RWPE1 (cell line): ENCODE results near the gene MSN.

ENCODE experiments used
- CTCF ChIA-PET: fragments of 350-600 bp; sonication (Branson Sonifier 250); formaldehyde crosslinking; extraction: SDS; loops from one replicate; lab custom pipeline; 2021; lab: Yijun Ruan, JAX
- POLR2A ChIA-PET: fragments of 400-600 bp; formaldehyde crosslinking; extraction: SDS; loops from one replicate; lab custom pipeline; 2020; ENCODE audit warnings: antibody characterized with exemption; ENCODE audit not compliant: low non-redundant PET; lab: Yijun Ruan, JAX
- DNase-seq: peaks from one replicate; pipeline ENCODE4 v3.0.0; 2012; ENCODE audit warnings: low spot score
- H3K27ac ChIP-seq: fragments of 450-650 bp; 2 replicates; pipeline ENCODE4 v1.5.1; 2017
- TF ChIP-seq, protein P1 (sequence below): fragments of 450-650 bp; conservative IDR thresholded peaks from 2 replicates; pipeline ENCODE4 v1.5.1; 2017; ENCODE audit warnings: low read depth, mild to moderate bottlenecking

Gene MSN

DNA sequence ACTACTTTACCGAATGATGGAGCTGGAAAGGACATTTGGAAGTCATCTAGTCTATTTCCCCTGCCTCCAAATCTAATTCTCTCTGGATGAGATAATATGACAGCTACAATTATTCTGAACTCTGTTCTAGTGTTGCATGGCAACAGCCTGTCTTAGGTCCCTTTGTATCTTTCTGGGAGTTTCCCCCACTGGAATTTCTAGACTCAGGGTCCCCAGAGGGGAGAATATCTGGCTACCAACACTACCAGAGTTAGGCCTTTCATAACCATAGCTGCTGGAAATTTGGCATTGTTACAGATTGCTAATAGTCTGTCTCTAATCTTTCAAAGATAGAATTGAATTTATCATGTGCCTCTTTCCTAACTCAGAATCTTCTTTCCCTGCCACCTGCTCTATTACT lies 4.5 kb downstream of the MSN start:
- H3K27ac ChIP-seq: no peak overlapping the region
- TF ChIP-seq, protein P1, sequence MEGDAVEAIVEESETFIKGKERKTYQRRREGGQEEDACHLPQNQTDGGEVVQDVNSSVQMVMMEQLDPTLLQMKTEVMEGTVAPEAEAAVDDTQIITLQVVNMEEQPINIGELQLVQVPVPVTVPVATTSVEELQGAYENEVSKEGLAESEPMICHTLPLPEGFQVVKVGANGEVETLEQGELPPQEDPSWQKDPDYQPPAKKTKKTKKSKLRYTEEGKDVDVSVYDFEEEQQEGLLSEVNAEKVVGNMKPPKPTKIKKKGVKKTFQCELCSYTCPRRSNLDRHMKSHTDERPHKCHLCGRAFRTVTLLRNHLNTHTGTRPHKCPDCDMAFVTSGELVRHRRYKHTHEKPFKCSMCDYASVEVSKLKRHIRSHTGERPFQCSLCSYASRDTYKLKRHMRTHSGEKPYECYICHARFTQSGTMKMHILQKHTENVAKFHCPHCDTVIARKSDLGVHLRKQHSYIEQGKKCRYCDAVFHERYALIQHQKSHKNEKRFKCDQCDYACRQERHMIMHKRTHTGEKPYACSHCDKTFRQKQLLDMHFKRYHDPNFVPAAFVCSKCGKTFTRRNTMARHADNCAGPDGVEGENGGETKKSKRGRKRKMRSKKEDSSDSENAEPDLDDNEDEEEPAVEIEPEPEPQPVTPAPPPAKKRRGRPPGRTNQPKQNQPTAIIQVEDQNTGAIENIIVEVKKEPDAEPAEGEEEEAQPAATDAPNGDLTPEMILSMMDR: no peak
- DNase-seq: no peak
- ChIA-PET CTCF (no interaction called here), POLR2A (no interaction called here)

DNA sequence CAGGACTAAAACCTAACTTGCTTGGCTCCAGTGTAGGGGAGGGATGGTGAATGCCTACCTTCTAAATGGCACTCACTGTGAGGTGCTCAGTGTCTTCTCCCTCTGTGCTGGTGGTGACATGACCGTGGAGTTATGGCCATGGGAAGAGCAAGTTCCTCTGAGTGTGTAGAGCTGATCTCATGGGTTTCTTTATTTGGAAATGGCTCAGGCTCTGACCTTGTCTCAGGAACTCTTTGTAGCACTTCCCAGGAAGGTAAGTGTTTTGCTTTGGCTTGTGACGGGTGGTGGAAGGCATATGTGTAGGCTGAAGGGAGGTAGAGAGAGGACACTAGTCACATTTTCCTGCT lies 6.4 kb downstream of the MSN start:
- TF ChIP-seq, protein P1: no peak
- ChIA-PET POLR2A (no interaction called here), CTCF (no interaction called here)
- H3K27ac ChIP-seq: no peak overlapping the region; the same call in 1 of the 2 replicates
- DNase-seq: no peak

DNA sequence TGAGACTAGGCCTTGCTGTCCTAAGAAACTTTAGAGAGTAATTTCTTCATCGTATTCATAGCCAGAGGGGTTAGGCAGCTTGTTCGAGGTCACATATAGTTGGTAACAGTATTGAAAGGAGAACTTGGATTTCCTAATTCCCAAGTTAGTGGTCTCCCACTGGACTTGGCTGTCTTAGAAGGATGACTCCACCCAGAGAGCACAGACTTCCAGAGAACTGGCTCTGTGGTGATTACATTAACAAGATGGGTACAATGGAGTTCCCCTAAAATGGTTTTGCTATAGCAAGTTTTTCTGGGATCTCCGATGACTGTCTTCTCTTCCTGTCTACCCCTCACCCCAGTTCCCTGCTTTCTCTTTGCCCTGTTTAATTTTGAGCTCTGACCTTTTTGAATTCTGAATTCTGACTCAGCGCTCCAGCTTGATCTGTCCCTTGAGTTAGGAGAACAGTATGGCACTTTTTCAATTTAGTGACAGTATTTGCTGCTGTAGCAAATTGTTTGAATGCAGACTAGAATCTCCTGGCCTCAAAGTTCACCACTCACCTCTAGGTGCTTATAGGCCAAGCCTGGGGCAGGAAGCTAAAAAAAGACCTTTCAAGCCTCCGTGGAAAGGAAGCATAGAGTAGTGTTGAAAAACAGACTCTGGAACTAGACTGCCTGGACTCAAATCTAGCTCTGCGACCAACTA lies 6.9 kb downstream of the MSN start:
- CTCF ChIA-PET: no interaction called here
- POLR2A ChIA-PET: no interaction called here
- H3K27ac ChIP-seq: no peak overlapping the region
- no peak for DNase-seq
- TF ChIP-seq, protein P1: no peak

DNA sequence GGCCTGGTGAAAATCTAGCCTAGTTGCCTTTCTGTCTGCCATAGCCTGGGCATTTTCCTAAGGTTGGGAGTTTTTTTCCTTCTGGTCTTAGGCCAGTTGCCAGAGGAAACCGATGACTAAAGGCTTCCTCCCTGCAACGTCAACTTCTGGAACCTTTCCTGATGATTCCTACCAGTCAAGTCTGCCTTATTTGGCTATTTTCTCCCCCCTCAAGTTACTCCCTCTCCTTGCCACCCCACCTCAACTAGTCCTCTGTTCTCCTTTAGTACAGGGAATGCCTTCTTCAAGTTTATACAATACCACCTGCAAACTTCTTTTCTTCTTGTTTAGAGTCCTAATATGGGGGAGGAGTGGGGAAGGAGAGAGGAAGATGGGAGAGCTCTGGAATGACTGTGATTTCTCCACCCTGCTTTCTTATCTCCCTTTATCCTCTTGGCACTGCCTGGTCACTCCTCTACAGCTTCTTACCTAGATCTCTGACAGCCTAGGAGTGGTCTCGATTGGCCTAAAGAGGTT lies 10.6 kb downstream of the MSN start:
- DNase-seq: peak; percentile 69
- ChIA-PET CTCF (interaction anchor here (1.6 kb wide), 1 partner anchor 25 kb away, joined by 5 read pairs; no protein-coding TSS in a partner anchor), POLR2A (no interaction called here)
- TF ChIP-seq, protein P1: no peak
- H3K27ac ChIP-seq: peak overlapping the region; percentile 86

DNA sequence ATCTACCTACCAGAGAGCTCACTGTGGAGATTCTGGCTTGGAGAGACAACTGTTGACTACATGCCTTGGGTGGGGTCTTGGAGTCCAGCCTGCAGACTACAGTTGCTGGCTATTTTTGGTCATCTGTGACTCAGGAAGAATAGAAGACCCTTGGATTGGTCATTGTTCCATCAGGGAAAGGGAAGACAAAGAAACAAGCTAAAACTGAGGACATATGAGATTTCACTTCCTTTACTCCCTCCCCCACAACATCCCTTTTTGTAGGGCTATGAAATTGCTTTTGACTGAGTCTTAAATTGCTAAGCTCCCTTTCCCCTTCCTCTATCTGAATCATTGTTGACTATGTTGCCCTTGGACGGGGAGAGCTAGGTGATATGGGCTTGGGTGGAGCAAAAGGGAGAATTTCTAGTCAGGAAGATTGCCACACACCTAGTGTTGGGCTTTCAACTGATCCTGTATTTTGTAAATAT lies 11.7 kb downstream of the MSN start:
- CTCF ChIA-PET: interaction anchor here (0.6 to 1.6 kb wide), 2 partner anchors 24 to 47 kb away, joined by 3 to 5 read pairs; no protein-coding TSS in a partner anchor

DNA sequence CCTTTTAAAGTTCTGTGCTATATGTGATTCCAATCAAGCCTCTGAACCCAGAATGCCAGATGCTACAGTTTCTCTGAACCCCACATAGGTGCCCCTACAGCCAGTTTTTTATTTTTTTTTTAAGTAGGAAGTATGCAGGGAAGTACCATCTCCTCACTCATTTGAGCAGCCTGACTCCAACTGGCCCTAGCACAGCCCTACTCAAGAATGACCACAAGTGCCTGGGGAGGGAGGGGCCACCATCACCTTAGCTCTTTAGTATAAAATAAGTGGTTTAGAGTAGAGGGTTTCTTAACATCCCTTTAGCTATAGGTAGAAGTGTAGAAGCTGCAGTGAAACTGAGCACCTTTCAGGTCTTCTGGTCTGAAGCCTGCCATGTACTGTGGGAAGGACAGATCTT lies 14.4 kb downstream of the MSN start:
- TF ChIP-seq, protein P1: no peak
- ChIA-PET CTCF (no interaction called here), POLR2A (no interaction called here)
- DNase-seq: no peak
- no peak overlapping the region for H3K27ac ChIP-seq

More for the DNA sequence above, 11.7 kb downstream of the MSN start:
- POLR2A ChIA-PET: no interaction called here
- peak overlapping the region; percentile 28; the same call in 1 of the 2 replicates for H3K27ac ChIP-seq
- DNase-seq: peak; percentile 55
- TF ChIP-seq, protein P1: no peak
